Breast epithelium (tissue), 3 donors: ENCODE data around the gene UPP1.
A peak's percentile ranks its signal among the peaks of the same experiment; 100 is the strongest.

ENCODE experiments used
- CTCF ChIP-seq, 3 donors: fragments of 450-650 bp; IDR thresholded peaks; one replicate each; pipeline ENCODE4 v1.5.1; 2016 to 2017; ENCODE audit warnings: antibody characterized with exemption in 3 of 3, mild to moderate bottlenecking in 3 of 3, moderate library complexity in 3 of 3
- POLR2A ChIP-seq: fragments of 450-650 bp; IDR thresholded peaks from one replicate; pipeline ENCODE4 v1.6.1; 2016; ENCODE audit warnings: antibody characterized with exemption, mild to moderate bottlenecking, moderate library complexity
- POLR2AphosphoS5 ChIP-seq, 3 donors: sonication (generic); formaldehyde crosslinking; IDR thresholded peaks; one replicate each; pipeline ENCODE4 v1.6.1; 2017; ENCODE audit warnings: antibody characterized with exemption in 3 of 3

GRCh38 chr7:48084727-48085432, 4.2 kb upstream of the UPP1 start:
- TF ChIP-seq CTCF (IDR thresholded peaks at IDR 0.05) (no peak), POLR2A (no peak), POLR2AphosphoS5 (IDR thresholded peaks at IDR 0.05) (peak; percentile 47 to 75 (median 50))
